T-helper 2 cell treated with Interferon-gamma antibody and Interleukin-4, amounts not matched to agents 5 μg/mL and 100 μg/mL, for 36 hours (primary cell): ENCODE results near the gene GRPEL2.
"Not testable (repeated sequence)": the region's sequence is repeated elsewhere in the genome, so short reads cannot be mapped to it uniquely, and the experiment has no call there.

Experiments
- DNase-seq: peaks from one replicate; pipeline ENCODE4 v3.0.0; 2021; ENCODE audit warnings: low spot score
- H3K27ac Mint-ChIP-seq: one replicate; pipeline ENCODE4 v1.8.0; 2021; ENCODE audit warnings: mild to moderate bottlenecking, mixed read lengths
- H3K27me3 Mint-ChIP-seq: one replicate; pipeline ENCODE4 v1.8.0; 2021; ENCODE audit warnings: low read depth, mixed read lengths
- H3K36me3 Mint-ChIP-seq: one replicate; pipeline ENCODE4 v1.8.0; 2021; ENCODE audit warnings: low read depth, mixed read lengths
- H3K4me1 Mint-ChIP-seq: one replicate; pipeline ENCODE4 v1.8.0; 2021; ENCODE audit warnings: low read depth, mixed read lengths
- H3K4me3 Mint-ChIP-seq: one replicate; pipeline ENCODE4 v1.8.0; 2022; ENCODE audit warnings: mild to moderate bottlenecking, moderate library complexity, mixed read lengths
- H3K9me3 Mint-ChIP-seq: one replicate; pipeline ENCODE4 v1.8.0; 2021; ENCODE audit warnings: mixed read lengths

GRPEL2 gene

GRCh38 chr5:149381261-149381985 is 36.1 kb downstream of the GRPEL2 start:
- no peak overlapping the region for H3K27ac Mint-ChIP-seq
- H3K27me3 Mint-ChIP-seq, result no peaks in the 10 kb centered on the region

GRCh38 chr5:149381986-149382338 is 36.7 kb downstream of the GRPEL2 start:
- H3K4me1 Mint-ChIP-seq, result no peaks in the 10 kb centered on the region
- H3K36me3 Mint-ChIP-seq, result no peaks in the 10 kb centered on the region
- no peaks in the 10 kb centered on the region for H3K27me3 Mint-ChIP-seq
- H3K27ac Mint-ChIP-seq, result no peak overlapping the region
- DNase-seq, result peak; percentile 55
- H3K4me3 Mint-ChIP-seq, result no peak overlapping the region
- H3K9me3 Mint-ChIP-seq, result no peaks in the 10 kb centered on the region

More at GRCh38 chr5:149381261-149381985, 36.1 kb downstream of the GRPEL2 start:
- Mint-ChIP-seq H3K4me3 (no peak overlapping the region), H3K4me1 (no peaks in the 10 kb centered on the region), H3K36me3 (no peaks in the 10 kb centered on the region), H3K9me3 (no peaks in the 10 kb centered on the region)
- no peak for DNase-seq

GRCh38 chr5:149382517-149383220 is 37.4 kb downstream of the GRPEL2 start:
- DNase-seq, result no peak
- H3K27ac Mint-ChIP-seq, result no peak overlapping the region
- H3K27me3 Mint-ChIP-seq, result no peaks in the 10 kb centered on the region
- no peaks in the 10 kb centered on the region for H3K9me3 Mint-ChIP-seq
- H3K4me1 Mint-ChIP-seq, result no peaks in the 10 kb centered on the region
- no peak overlapping the region for H3K4me3 Mint-ChIP-seq
- no peaks in the 10 kb centered on the region for H3K36me3 Mint-ChIP-seq

- no peak overlapping the region for H3K27ac Mint-ChIP-seq
- no peak for DNase-seq
- H3K9me3 Mint-ChIP-seq, result no peaks in the 10 kb centered on the region
- H3K4me3 Mint-ChIP-seq, result no peak overlapping the region
- H3K27me3 Mint-ChIP-seq, result peaks cover 3% of the 10 kb centered on the region
- H3K36me3 Mint-ChIP-seq, result no peaks in the 10 kb centered on the region
- H3K4me1 Mint-ChIP-seq, result no peaks in the 10 kb centered on the region
Observed at GRCh38 chr5:149383399-149383798, 38.1 kb downstream of the GRPEL2 start.

- H3K27me3 Mint-ChIP-seq, result peaks cover 12% of the 10 kb centered on the region
- no peaks in the 10 kb centered on the region for H3K9me3 Mint-ChIP-seq
- no peak overlapping the region for H3K4me3 Mint-ChIP-seq
- no peaks in the 10 kb centered on the region for H3K4me1 Mint-ChIP-seq
- no peaks in the 10 kb centered on the region for H3K36me3 Mint-ChIP-seq
- DNase-seq, result no peak
- no peak overlapping the region for H3K27ac Mint-ChIP-seq
Observed at GRCh38 chr5:149386166-149386565, 40.9 kb downstream of the GRPEL2 start.

- Mint-ChIP-seq H3K4me1 (no peaks in the 10 kb centered on the region), H3K9me3 (no peaks in the 10 kb centered on the region), H3K27ac (no peak overlapping the region), H3K27me3 (peaks cover 12% of the 10 kb centered on the region), H3K36me3 (no peaks in the 10 kb centered on the region), H3K4me3 (no peak overlapping the region)
- no peak for DNase-seq
Observed at GRCh38 chr5:149387081-149387631, 41.9 kb downstream of the GRPEL2 start.

- no peaks in the 10 kb centered on the region for H3K9me3 Mint-ChIP-seq
- H3K4me1 Mint-ChIP-seq, result no peaks in the 10 kb centered on the region
- no peaks in the 10 kb centered on the region for H3K36me3 Mint-ChIP-seq
- H3K27me3 Mint-ChIP-seq, result peaks cover 12% of the 10 kb centered on the region
- no peak overlapping the region for H3K4me3 Mint-ChIP-seq
- no peak for DNase-seq
- no peak overlapping the region for H3K27ac Mint-ChIP-seq
Observed at GRCh38 chr5:149387982-149388381, 42.7 kb downstream of the GRPEL2 start.

GRCh38 chr5:149388498-149389190 is 43.3 kb downstream of the GRPEL2 start:
- Mint-ChIP-seq H3K36me3 (no peaks in the 10 kb centered on the region), H3K9me3 (no peaks in the 10 kb centered on the region), H3K4me3 (no peak overlapping the region), H3K4me1 (no peaks in the 10 kb centered on the region), H3K27me3 (peaks cover 12% of the 10 kb centered on the region), H3K27ac (no peak overlapping the region)
- no peak for DNase-seq

GRCh38 chr5:149389552-149390495 is 44.5 kb downstream of the GRPEL2 start:
- Mint-ChIP-seq H3K4me3 (no peak overlapping the region), H3K36me3 (no peaks in the 10 kb centered on the region), H3K9me3 (no peaks in the 10 kb centered on the region), H3K27ac (no peak overlapping the region), H3K4me1 (no peaks in the 10 kb centered on the region), H3K27me3 (peaks cover 12% of the 10 kb centered on the region)
- DNase-seq, result no peak

GRCh38 chr5:149391076-149391475 is 45.8 kb downstream of the GRPEL2 start:
- not testable (repeated sequence) for H3K4me3 Mint-ChIP-seq, H3K27ac Mint-ChIP-seq, H3K4me1 Mint-ChIP-seq, DNase-seq, H3K9me3 Mint-ChIP-seq, H3K36me3 Mint-ChIP-seq
- H3K27me3 Mint-ChIP-seq, result peaks cover 12% of the 10 kb centered on the region

GRCh38 chr5:149391524-149391923 is 46.2 kb downstream of the GRPEL2 start:
- H3K27ac Mint-ChIP-seq, result no peak overlapping the region
- no peaks in the 10 kb centered on the region for H3K4me1 Mint-ChIP-seq
- no peaks in the 10 kb centered on the region for H3K9me3 Mint-ChIP-seq
- H3K36me3 Mint-ChIP-seq, result no peaks in the 10 kb centered on the region
- no peak overlapping the region for H3K4me3 Mint-ChIP-seq
- no peak for DNase-seq
- peaks cover 12% of the 10 kb centered on the region for H3K27me3 Mint-ChIP-seq

- H3K27ac Mint-ChIP-seq, result no peak overlapping the region
- peak; percentile 5 for DNase-seq
- H3K4me1 Mint-ChIP-seq, result no peaks in the 10 kb centered on the region
- no peaks in the 10 kb centered on the region for H3K36me3 Mint-ChIP-seq
- H3K4me3 Mint-ChIP-seq, result no peak overlapping the region
- H3K27me3 Mint-ChIP-seq, result peaks cover 14% of the 10 kb centered on the region
- no peaks in the 10 kb centered on the region for H3K9me3 Mint-ChIP-seq
Observed at GRCh38 chr5:149392718-149393117, 47.4 kb downstream of the GRPEL2 start.

GRCh38 chr5:149394996-149395395 is 49.7 kb downstream of the GRPEL2 start:
- not testable (repeated sequence) for H3K4me1 Mint-ChIP-seq, H3K27me3 Mint-ChIP-seq, H3K36me3 Mint-ChIP-seq, DNase-seq, H3K4me3 Mint-ChIP-seq, H3K9me3 Mint-ChIP-seq, H3K27ac Mint-ChIP-seq
